K562 (cell line): ENCODE results near the gene CPTP. TPM values are rescaled to one million over a fixed set of nuclear protein-coding genes. Genes with fewer than 3 reads are reported as not detected.

Source experiments
- CHCHD3 ChIP-seq: fragments of 250-450 bp; sonication (Bioruptor Pico); IDR thresholded peaks from 2 replicates; pipeline ENCODE4 v2.1.2; 2022; ENCODE audit warnings: mild to moderate bottlenecking
- CHD2 ChIP-seq: IDR thresholded peaks from 2 replicates; pipeline ENCODE4 v1.6.1; 2011; ENCODE audit warnings: low read depth, low read length
- CREB3 ChIP-seq: fragments of 450-650 bp; conservative IDR thresholded peaks from 2 replicates; pipeline ENCODE4 v1.6.1; 2016; ENCODE audit warnings: missing genetic modification characterization, low read depth, mild to moderate bottlenecking, missing compliant biosample characterization, moderate library complexity
- EWSR1 ChIP-seq: fragments of 450-650 bp; IDR thresholded peaks from 2 replicates; pipeline ENCODE4 v1.6.1; 2018; ENCODE audit warnings: borderline replicate concordance, mild to moderate bottlenecking, low read depth, moderate library complexity; ENCODE audit not compliant: partially characterized antibody
- ILK ChIP-seq: fragments of 450-650 bp; IDR thresholded peaks from 2 replicates; pipeline ENCODE4 v1.6.1; 2016; ENCODE audit warnings: missing genetic modification characterization, low read depth, mild to moderate bottlenecking, missing compliant biosample characterization, moderate library complexity, borderline replicate concordance
- L3MBTL2 ChIP-seq: fragments of 450-650 bp; IDR thresholded peaks from 2 replicates; pipeline ENCODE4 v1.6.1; 2016; ENCODE audit warnings: mild to moderate bottlenecking, moderate library complexity
- MEF2A ChIP-seq: IDR thresholded peaks from 2 replicates; pipeline ENCODE4 v1.6.1; 2011; ENCODE audit warnings: low read depth, mild to moderate bottlenecking, low read length, moderate library complexity; ENCODE audit not compliant: control insufficient read depth
- MTA2 ChIP-seq: fragments of 450-650 bp; IDR thresholded peaks from 2 replicates; pipeline ENCODE4 v1.6.1; 2016; ENCODE audit warnings: low read depth
- NR1H2 ChIP-seq: sonication (generic); formaldehyde crosslinking; IDR thresholded peaks from 2 replicates; pipeline ENCODE4 v1.4.0; 2020; ENCODE audit warnings: mild to moderate bottlenecking, missing genetic modification reagents
- POLR2B ChIP-seq: fragments of 450-650 bp; IDR thresholded peaks from 2 replicates; pipeline ENCODE4 v1.6.1; 2018; ENCODE audit warnings: low read depth; ENCODE audit not compliant: partially characterized antibody
- PRPF4 ChIP-seq: fragments of 200-400 bp; formaldehyde crosslinking; IDR thresholded peaks from one replicate; pipeline ENCODE4 v1.6.1; 2017; ENCODE audit warnings: low read length, low read depth, mild to moderate bottlenecking; ENCODE audit not compliant: insufficient read depth, poor library complexity, severe bottlenecking
- PURB ChIP-seq: sonication (generic); formaldehyde crosslinking; IDR thresholded peaks from 2 replicates; pipeline ENCODE4 v1.9.0; 2021; ENCODE audit warnings: low read depth, mild to moderate bottlenecking, missing genetic modification reagents
- RB1 ChIP-seq: fragments of 450-650 bp; IDR thresholded peaks from 2 replicates; pipeline ENCODE4 v1.6.1; 2017; ENCODE audit warnings: low read depth, mild to moderate bottlenecking
- SP1 ChIP-seq: sonication (generic); formaldehyde crosslinking; IDR thresholded peaks from 2 replicates; pipeline ENCODE4 v1.8.1; 2022; ENCODE audit warnings: mild to moderate bottlenecking, missing genetic modification reagents
- SRSF1 ChIP-seq: fragments of 200-400 bp; formaldehyde crosslinking; IDR thresholded peaks from 2 replicates; pipeline ENCODE4 v1.6.1; 2017; ENCODE audit warnings: mild to moderate bottlenecking, low read depth, low read length, moderate library complexity
- TEAD1 ChIP-seq, 2 experiments: fragments of 450-650 bp in 1 of 2; sonication (generic) in 1 of 2; formaldehyde crosslinking; IDR thresholded peaks; 2 replicates each; pipeline versions ENCODE4 v1.4.0 to v1.8.0; 2020 to 2022; ENCODE audit warnings: mild to moderate bottlenecking in 2 of 2, missing genetic modification reagents in 1 of 2
- WHSC1 ChIP-seq: IDR thresholded peaks from one replicate; pipeline ENCODE4 v1.6.1; 2012; ENCODE audit warnings: low read length, control low read depth, inconsistent platforms
- ZC3H4 ChIP-seq: sonication (generic); formaldehyde crosslinking; IDR thresholded peaks from 2 replicates; pipeline ENCODE4 v1.9.0; 2021; ENCODE audit warnings: missing genetic modification reagents, borderline replicate concordance
- ZFP1 ChIP-seq: fragments of 450-650 bp; formaldehyde crosslinking; IDR thresholded peaks from 2 replicates; pipeline ENCODE4 v1.4.0; 2020; ENCODE audit warnings: mild to moderate bottlenecking, mixed read lengths
- ZFP30 ChIP-seq: fragments of 250-450 bp; sonication (Bioruptor Pico); IDR thresholded peaks from 2 replicates; pipeline ENCODE4 v1.8.0; 2022; ENCODE audit warnings: moderate library complexity, mild to moderate bottlenecking, inconsistent platforms, borderline replicate concordance
- ZNF174 ChIP-seq: fragments of 250-450 bp; sonication (Bioruptor Pico); IDR thresholded peaks from 2 replicates; pipeline ENCODE4 v1.4.0; 2020; ENCODE audit warnings: mild to moderate bottlenecking
- ZNF277 ChIP-seq: fragments of 250-450 bp; sonication (Bioruptor Pico); IDR thresholded peaks from 2 replicates; pipeline ENCODE4 v1.8.0; 2022; ENCODE audit warnings: inconsistent platforms, mild to moderate bottlenecking, moderate library complexity, borderline replicate concordance
- ZNF280A ChIP-seq: fragments of 450-650 bp; IDR thresholded peaks from 2 replicates; pipeline ENCODE4 v1.6.1; 2018; ENCODE audit warnings: mild to moderate bottlenecking, low read depth; ENCODE audit not compliant: partially characterized antibody
- ZNF324 ChIP-seq: fragments of 250-450 bp; sonication (Bioruptor Pico); IDR thresholded peaks from 2 replicates; pipeline ENCODE4 v1.4.0; 2020; ENCODE audit warnings: mild to moderate bottlenecking
- ZNF589 ChIP-seq: fragments of 200-800 bp; sonication (Bioruptor generic); IDR thresholded peaks from 2 replicates; pipeline ENCODE4 v1.6.1; 2016; ENCODE audit warnings: low read depth, missing genetic modification characterization, missing compliant biosample characterization
- ZNF766 ChIP-seq: fragments of 200-800 bp; sonication (Bioruptor generic); conservative IDR thresholded peaks from 2 replicates; pipeline ENCODE4 v1.6.1; 2016; ENCODE audit warnings: missing genetic modification characterization, missing compliant biosample characterization
- polyA plus RNA-seq, 8 experiments: library from polyadenylated mRNA; depleted of rRNA in 4 of 8; stranded (reverse) in 5 of 8; unstranded in 3 of 8; fragments of >200 nt; fragmentation: Nextera tagmentation in 2 of 8; fragmentation: Illumina TruSeq in 1 of 8; extraction: Ambion mirVana in 2 of 8; extraction: Trizol in 1 of 8; gene quantifications; 2 replicates each; pipeline versions ENCODE4 v1.2.1 to v1.2.3, GENCODE V29; 2011 to 2014; ENCODE audit warnings: inconsistent platforms in 1 of 8, missing spikeins in 1 of 8
- total RNA-seq, 7 experiments: library from RNA; depleted of rRNA in 6 of 7; stranded (reverse); fragments of >200 nt in 6 of 7; fragmentation: Illumina TruSeq in 2 of 7; extraction: Trizol in 2 of 7; gene quantifications; 2 replicates each; pipeline versions ENCODE4 v1.2.1 to v1.2.3, GENCODE V29; 2011 to 2021; ENCODE audit warnings: low replicate concordance in 1 of 7

Gene CPTP
- total and polyA plus RNA-seq, 9 of the 15 experiments (the other 6 are each of a cell fraction or from before 2014, with no cell fraction given) = 0.11 to 25.8 (median 3.5) TPM

- peak in 1 of 2 experiments; percentile 28; a peak in 1 of 4 replicates for TF ChIP-seq TEAD1 (CRISPR knock-in tag; IDR thresholded peaks at IDR 0.05)
- TF ChIP-seq ILK (tag) = no peak
- peak; percentile 85 for TF ChIP-seq CHD2
- TF ChIP-seq SP1 = peak; percentile 89
- TF ChIP-seq PRPF4 = peak; percentile 15
- TF ChIP-seq SRSF1 = peak; percentile 70; the same call in 1 of the 2 replicates
- TF ChIP-seq EWSR1 = no peak
- TF ChIP-seq NR1H2 (CRISPR knock-in tag) = no peak
- TF ChIP-seq ZNF589 (CRISPR knock-in tag) = no peak
- TF ChIP-seq ZNF174 = no peak
- no peak for TF ChIP-seq MTA2
- no peak for TF ChIP-seq CREB3 (tag)
- no peak for TF ChIP-seq ZNF324 (CRISPR knock-in tag)
- no peak for TF ChIP-seq ZC3H4 (CRISPR knock-in tag)
- TF ChIP-seq MEF2A = no peak
- no peak for TF ChIP-seq ZFP30 (CRISPR knock-in tag)
- no peak for TF ChIP-seq ZFP1 (CRISPR knock-in tag)
- no peak for TF ChIP-seq CHCHD3
- TF ChIP-seq ZNF280A = no peak
- TF ChIP-seq WHSC1 = no peak
- TF ChIP-seq POLR2B = peak; percentile 21
- peak; percentile 59; the same call in 1 of the 2 replicates for TF ChIP-seq L3MBTL2
- TF ChIP-seq PURB (CRISPR knock-in tag) = no peak
- peak; percentile 56; the same call in 1 of the 2 replicates for TF ChIP-seq ZNF766 (CRISPR knock-in tag)
- peak; percentile 96 for TF ChIP-seq RB1
- TF ChIP-seq ZNF277 (CRISPR knock-in tag) = no peak
Observed at GRCh38 chr1:1307923-1308755, 16.5 kb upstream of the CPTP start, which contains the start of the genes ACAP3 and PUSL1 (continued).
